NCI-H82 (cell line): ENCODE data around the gene TRAK1.

Source experiments
- DNase-seq: peaks from one replicate; lab custom pipeline; 2025; lab: John Stamatoyannopoulos, UW

The TRAK1 gene

DNA sequence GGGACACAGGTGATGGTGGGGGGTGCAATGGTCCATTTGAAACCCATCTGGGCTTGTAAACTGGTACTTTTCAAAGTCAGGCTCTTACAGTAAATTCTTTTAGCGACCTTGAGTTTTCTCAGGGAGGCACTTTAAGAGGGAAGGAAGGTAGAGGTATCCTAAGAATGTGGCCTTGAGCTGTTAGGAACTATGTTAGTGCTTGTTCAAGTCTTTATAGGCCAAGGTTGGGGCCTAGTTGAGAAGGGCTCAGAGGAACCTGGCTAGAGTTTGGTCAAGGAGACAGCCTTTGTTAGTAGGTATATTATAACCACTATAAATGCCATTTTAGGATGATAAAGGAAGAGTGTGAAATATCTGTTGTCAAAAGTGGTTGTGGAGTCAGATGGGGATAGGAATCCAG, 184.1 kb downstream of the TRAK1 start:
- DNase-seq, result no peak
